Pancreas (tissue), 10 donors: ENCODE data around the gene TXK. TPM values are rescaled to one million over a fixed set of nuclear protein-coding genes. Genes with fewer than 3 reads are reported as not detected.

Source experiments
- ATAC-seq, 4 donors: fragments of 200-7000 bp; cut with Tn5 transposase; one replicate each; pipeline versions ENCODE4 v1.8.0 to v1.9.1; 2020; ENCODE audit warnings: mild to moderate bottlenecking in 4 of 4, moderate library complexity in 4 of 4
- DNase-seq, 6 donors: peaks; one replicate each; pipeline ENCODE4 v3.0.0-alpha.2; 2020
- FAIRE-seq: peaks from 2 replicates; lab custom pipeline; 2012; peaks lifted over from hg19 to GRCh38; lab: Jason Lieb, UNC
- H3K27ac ChIP-seq, 4 donors: fragments of 200-600 bp; sonication (generic); 1 replicate in 3 of 4; 2 replicates in 1 of 4; pipeline versions ENCODE4 v1.5.0 to v1.8.0; 2020
- H3K27me3 ChIP-seq, 4 donors: fragments of 200-600 bp; one replicate each; pipeline ENCODE4 v1.8.0; 2021
- H3K36me3 ChIP-seq, 3 donors: fragments of 200-600 bp; sonication (generic) in 1 of 3; one replicate each; pipeline versions ENCODE4 v1.5.0 to v1.8.0; 2020 to 2021
- H3K4me1 ChIP-seq, 3 donors: fragments of 200-600 bp; one replicate each; pipeline ENCODE4 v1.8.0; 2021
- H3K4me3 ChIP-seq, 4 donors: fragments of 200-600 bp; sonication (generic) in 2 of 4; one replicate each; pipeline versions ENCODE4 v1.5.0 to v1.8.0; 2020 to 2021
- H3K9me3 ChIP-seq, 4 donors: fragments of 200-600 bp; one replicate each; pipeline ENCODE4 v1.8.0; 2021
- WGBS, 2 donors: extraction: QIAGEN DNeasy Blood & Tissue Kit; methylation state at CpG; one replicate each; pipeline ENCODE4 v1.1.7; 2013; 5-methylcytosine and 5-hydroxymethylcytosine counted together
- intact Hi-C, 3 donors: fragments of 100-400 bp; cut with DNase I; formaldehyde crosslinking; loops; one replicate each; pipeline versions ENCODE4 v1.11.1 to v1.14.2; 2022
- polyA plus RNA-seq, 2 donors: library from polyadenylated mRNA; stranded (reverse); fragments of 200-250 nt; gene quantifications; one replicate each; pipeline ENCODE4 v1.2.3, GENCODE V29; 2013
- total RNA-seq, 6 donors: library from RNA; stranded (reverse); fragmentation: NEBNext Ultra II Directional in 4 of 6; extraction: Animal tissue kit (Norgen Biotek cat#: 25700) in 4 of 6; gene quantifications; one replicate each; pipeline versions ENCODE4 v1.2.1 to v1.2.4, GENCODE V29; 2021 to 2023
- TF ChIP-seq, protein P1 (sequence below), 4 donors: fragments of 200-600 bp; sonication (generic) in 3 of 4; IDR thresholded peaks; one replicate each; pipeline versions ENCODE4 v1.5.0 to v1.8.0; 2021; ENCODE audit warnings: antibody characterized with exemption in 4 of 4
- donor health status: healthy with polysubstance abuse.
- donor health status: DM: no; HTN: no; CAD: no; lungs with moderate emphysema.
- donor health status: DM: no; HTN: no; CAD: no.
- donor health status: control.
- donor health status: control.
- donor health status: Bipolar disorder and iron deficiency.
- donor health status: DM: yes; HTN: yes; CAD: no.
- donor health status: DM: no; HTN: no; CAD: no.
- donor health status: DM: no; HTN: no; CAD: no.
- donor health status: DM: yes; HTN: yes; CAD: no.

Gene TXK
- total and polyA plus RNA-seq, 8 donors = 0.46 to 1.6 (median 0.75) TPM

GRCh38 chr4:48138936-48139335, 4.9 kb upstream of the TXK start:
- no peaks in the 10 kb centered on the region for H3K27me3 ChIP-seq
- FAIRE-seq = no peak
- ATAC-seq = no peak
- no peaks in the 10 kb centered on the region for H3K4me1 ChIP-seq
- no peaks in the 10 kb centered on the region for H3K36me3 ChIP-seq
- intact Hi-C loops = no loop called here
- no peaks in the 10 kb centered on the region for H3K9me3 ChIP-seq
- no peak overlapping the region for H3K27ac ChIP-seq
- H3K4me3 ChIP-seq = no peak overlapping the region
- DNase-seq = no peak
- 71 to 73% methylated on average over 3 of the region's 3 CpGs for WGBS, 2 donors
- TF ChIP-seq, protein P1, sequence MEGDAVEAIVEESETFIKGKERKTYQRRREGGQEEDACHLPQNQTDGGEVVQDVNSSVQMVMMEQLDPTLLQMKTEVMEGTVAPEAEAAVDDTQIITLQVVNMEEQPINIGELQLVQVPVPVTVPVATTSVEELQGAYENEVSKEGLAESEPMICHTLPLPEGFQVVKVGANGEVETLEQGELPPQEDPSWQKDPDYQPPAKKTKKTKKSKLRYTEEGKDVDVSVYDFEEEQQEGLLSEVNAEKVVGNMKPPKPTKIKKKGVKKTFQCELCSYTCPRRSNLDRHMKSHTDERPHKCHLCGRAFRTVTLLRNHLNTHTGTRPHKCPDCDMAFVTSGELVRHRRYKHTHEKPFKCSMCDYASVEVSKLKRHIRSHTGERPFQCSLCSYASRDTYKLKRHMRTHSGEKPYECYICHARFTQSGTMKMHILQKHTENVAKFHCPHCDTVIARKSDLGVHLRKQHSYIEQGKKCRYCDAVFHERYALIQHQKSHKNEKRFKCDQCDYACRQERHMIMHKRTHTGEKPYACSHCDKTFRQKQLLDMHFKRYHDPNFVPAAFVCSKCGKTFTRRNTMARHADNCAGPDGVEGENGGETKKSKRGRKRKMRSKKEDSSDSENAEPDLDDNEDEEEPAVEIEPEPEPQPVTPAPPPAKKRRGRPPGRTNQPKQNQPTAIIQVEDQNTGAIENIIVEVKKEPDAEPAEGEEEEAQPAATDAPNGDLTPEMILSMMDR (IDR thresholded peaks at IDR 0.05) = no peak

- H3K9me3 ChIP-seq = no peaks in the 10 kb centered on the region
- no peak for ATAC-seq
These were observed 4.5 kb upstream of the TXK start for GRCh38 chr4:48138511-48138910.

GRCh38 chr4:48137846-48138245, 3.8 kb upstream of the TXK start:
- Histone ChIP-seq H3K4me3 (no peak overlapping the region), H3K9me3 (no peaks in the 10 kb centered on the region), H3K4me1 (no peaks in the 10 kb centered on the region), H3K27ac (no peak overlapping the region), H3K27me3 (no peaks in the 10 kb centered on the region), H3K36me3 (no peaks in the 10 kb centered on the region)
- no peak for FAIRE-seq
- no peak for ATAC-seq
- TF ChIP-seq, protein P1 (IDR thresholded peaks at IDR 0.05) = no peak
- intact Hi-C loops = no loop called here
- DNase-seq = no peak

More at GRCh38 chr4:48138511-48138910, 4.5 kb upstream of the TXK start:
- Histone ChIP-seq H3K36me3 (no peaks in the 10 kb centered on the region), H3K4me3 (no peak overlapping the region), H3K27ac (no peak overlapping the region), H3K4me1 (no peaks in the 10 kb centered on the region), H3K27me3 (no peaks in the 10 kb centered on the region)
- TF ChIP-seq, protein P1 (IDR thresholded peaks at IDR 0.05) = no peak
- no peak for FAIRE-seq
- 85 to 89% methylated on average over 7 of the region's 7 CpGs for WGBS, 2 donors
- intact Hi-C loops = no loop called here
- DNase-seq = no peak

GRCh38 chr4:48133669-48134068, 381 bp downstream of the TXK start:
- no peaks in the 10 kb centered on the region for H3K36me3 ChIP-seq
- intact Hi-C loops = no loop called here
- DNase-seq = no peak
- no peak for FAIRE-seq
- H3K27ac ChIP-seq = no peak overlapping the region
- H3K4me1 ChIP-seq = peaks cover 7 to 11% (median 9%) of the 10 kb centered on the region in 3 donors
- no peak overlapping the region for H3K4me3 ChIP-seq
- ATAC-seq = no peak
- no peaks in the 10 kb centered on the region for H3K9me3 ChIP-seq
- TF ChIP-seq, protein P1 (IDR thresholded peaks at IDR 0.05) = no peak
- H3K27me3 ChIP-seq = no peaks in the 10 kb centered on the region

DNA sequence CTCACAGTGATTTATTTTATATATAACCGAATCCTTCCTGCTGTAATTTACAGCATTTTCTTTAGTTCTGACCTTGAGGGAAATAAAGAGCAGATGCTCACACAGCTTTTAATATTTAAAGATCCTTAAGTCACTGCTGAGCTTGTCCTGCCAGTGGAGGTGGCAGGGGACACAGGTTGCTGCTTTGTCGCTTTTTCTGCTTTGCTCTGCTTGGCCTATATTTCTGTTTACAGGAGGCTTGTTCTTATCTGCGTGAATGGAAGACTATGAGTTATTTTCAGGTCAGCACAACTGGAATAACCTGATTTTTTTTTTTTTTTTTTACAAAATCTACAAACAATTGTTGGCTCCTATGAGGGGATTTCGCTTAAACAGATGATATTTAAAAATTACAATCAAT, 2.3 kb downstream of the TXK start:
- Histone ChIP-seq H3K27ac (no peak overlapping the region), H3K9me3 (no peaks in the 10 kb centered on the region), H3K27me3 (no peaks in the 10 kb centered on the region), H3K4me1 (peaks cover 7 to 13% (median 11%) of the 10 kb centered on the region in 3 donors), H3K36me3 (no peaks in the 10 kb centered on the region), H3K4me3 (no peak overlapping the region)
- TF ChIP-seq, protein P1 (IDR thresholded peaks at IDR 0.05) = no peak
- DNase-seq (no peak), ATAC-seq (peak; percentile 50 to 69 (median 60)), FAIRE-seq (no peak)
- intact Hi-C loops = no loop called here
- WGBS, 2 donors = 18 to 23% methylated on average over 4 of the region's 4 CpGs
